Mucosa of descending colon (tissue), 3 donors: ENCODE measurements around the gene ARHGEF28. TPM values are rescaled to one million over a fixed set of nuclear protein-coding genes. Genes with fewer than 3 reads are reported as not detected.
A peak's percentile ranks its signal among the peaks of the same experiment; 100 is the strongest.

Experiments used
- ATAC-seq: fragments of 200-7000 bp; cut with Tn5 transposase; one replicate; pipeline ENCODE4 v1.9.1; 2020; ENCODE audit warnings: mild to moderate bottlenecking, moderate library complexity
- DNase-seq, 3 donors: peaks; one replicate each; pipeline ENCODE4 v3.0.0-alpha.2; 2020
- H3K36me3 ChIP-seq: fragments of 200-600 bp; one replicate; pipeline ENCODE4 v1.8.0; 2021; ENCODE audit warnings: low read depth, mild to moderate bottlenecking
- H3K4me1 ChIP-seq: fragments of 200-600 bp; one replicate; pipeline ENCODE4 v1.8.0; 2021; ENCODE audit warnings: low read depth, mild to moderate bottlenecking
- H3K4me3 ChIP-seq: fragments of 200-600 bp; one replicate; pipeline ENCODE4 v1.8.0; 2021; ENCODE audit warnings: mild to moderate bottlenecking
- H3K9me3 ChIP-seq: fragments of 200-600 bp; one replicate; pipeline ENCODE4 v1.8.0; 2021; ENCODE audit warnings: mild to moderate bottlenecking
- CTCF ChIP-seq: fragments of 200-600 bp; IDR thresholded peaks from one replicate; pipeline ENCODE4 v1.8.0; 2022; ENCODE audit warnings: antibody characterized with exemption, mild to moderate bottlenecking
- intact Hi-C, 2 donors: fragments of 100-400 bp; cut with DNase I in 1 of 2; cut with micrococcal nuclease in 1 of 2; formaldehyde crosslinking; loops; one replicate each; pipeline versions ENCODE4 v1.11.0 to v1.11.1; 2022; cut with DNase I, micrococcal nuclease
- total RNA-seq, 3 donors: library from RNA; stranded (reverse); fragmentation: NEBNext Ultra II Directional in 2 of 3; extraction: Animal tissue kit (Norgen Biotek cat#: 25700) in 2 of 3; gene quantifications; one replicate each; pipeline versions ENCODE4 v1.2.1 to v1.2.4, GENCODE V29; 2021 to 2023
- donor health status: DM: no; HTN: no; CAD: no; lungs with moderate emphysema.
- donor health status: DM: no; HTN: no; CAD: no.
- donor health status: DM: no; HTN: yes; CAD: no.

ARHGEF28 gene
- total RNA-seq, 3 donors from 2014 or later, result 5.4 to 21.7 (median 11.6) TPM

- Histone ChIP-seq H3K36me3 (no peaks in the 10 kb centered on the region), H3K4me3 (no peak overlapping the region), H3K9me3 (no peaks in the 10 kb centered on the region), H3K4me1 (no peaks in the 10 kb centered on the region)
- peak; percentile 97 for ATAC-seq
- peak; percentile 54 to 64 (median 57) for DNase-seq
- no peak for TF ChIP-seq CTCF
- intact Hi-C loops, result no loop called here
These were observed 187.1 kb downstream of the ARHGEF28 start for GRCh38 chr5:73812962-73813588.

GRCh38 chr5:73814233-73814846 is 188.3 kb downstream of the ARHGEF28 start:
- TF ChIP-seq CTCF, result no peak
- DNase-seq, result no peak
- Histone ChIP-seq H3K36me3 (no peaks in the 10 kb centered on the region), H3K9me3 (no peaks in the 10 kb centered on the region), H3K4me1 (no peaks in the 10 kb centered on the region), H3K4me3 (no peak overlapping the region)
- intact Hi-C loops, result no loop called here
- peak; percentile 34 for ATAC-seq

GRCh38 chr5:73815631-73816030 is 189.6 kb downstream of the ARHGEF28 start:
- DNase-seq (no peak), ATAC-seq (no peak)
- Histone ChIP-seq H3K36me3 (no peaks in the 10 kb centered on the region), H3K4me3 (no peak overlapping the region), H3K9me3 (no peaks in the 10 kb centered on the region), H3K4me1 (no peaks in the 10 kb centered on the region)
- TF ChIP-seq CTCF, result no peak
- intact Hi-C loops, result no loop called here

GRCh38 chr5:73816656-73817420 is 190.8 kb downstream of the ARHGEF28 start:
- intact Hi-C loops, result no loop called here

GRCh38 chr5:73818357-73818756 is 192.4 kb downstream of the ARHGEF28 start:
- no peaks in the 10 kb centered on the region for H3K9me3 ChIP-seq
- no peak for DNase-seq
- intact Hi-C loops, result no loop called here
- ATAC-seq, result no peak
- H3K4me1 ChIP-seq, result peaks cover 7% of the 10 kb centered on the region
- no peaks in the 10 kb centered on the region for H3K36me3 ChIP-seq
- no peak for TF ChIP-seq CTCF
- no peak overlapping the region for H3K4me3 ChIP-seq

More at GRCh38 chr5:73816656-73817420, 190.8 kb downstream of the ARHGEF28 start:
- Histone ChIP-seq H3K4me3 (no peak overlapping the region), H3K9me3 (no peaks in the 10 kb centered on the region), H3K36me3 (no peaks in the 10 kb centered on the region), H3K4me1 (no peaks in the 10 kb centered on the region)
- ATAC-seq, result no peak
- TF ChIP-seq CTCF, result no peak
- no peak for DNase-seq
